Retina (tissue), 1 donor: ENCODE results near the gene TRNT1.

Experiments used
- DNase-seq: peaks from one replicate; pipeline ENCODE4 v3.0.0-alpha.2; 2016

The TRNT1 gene

DNA sequence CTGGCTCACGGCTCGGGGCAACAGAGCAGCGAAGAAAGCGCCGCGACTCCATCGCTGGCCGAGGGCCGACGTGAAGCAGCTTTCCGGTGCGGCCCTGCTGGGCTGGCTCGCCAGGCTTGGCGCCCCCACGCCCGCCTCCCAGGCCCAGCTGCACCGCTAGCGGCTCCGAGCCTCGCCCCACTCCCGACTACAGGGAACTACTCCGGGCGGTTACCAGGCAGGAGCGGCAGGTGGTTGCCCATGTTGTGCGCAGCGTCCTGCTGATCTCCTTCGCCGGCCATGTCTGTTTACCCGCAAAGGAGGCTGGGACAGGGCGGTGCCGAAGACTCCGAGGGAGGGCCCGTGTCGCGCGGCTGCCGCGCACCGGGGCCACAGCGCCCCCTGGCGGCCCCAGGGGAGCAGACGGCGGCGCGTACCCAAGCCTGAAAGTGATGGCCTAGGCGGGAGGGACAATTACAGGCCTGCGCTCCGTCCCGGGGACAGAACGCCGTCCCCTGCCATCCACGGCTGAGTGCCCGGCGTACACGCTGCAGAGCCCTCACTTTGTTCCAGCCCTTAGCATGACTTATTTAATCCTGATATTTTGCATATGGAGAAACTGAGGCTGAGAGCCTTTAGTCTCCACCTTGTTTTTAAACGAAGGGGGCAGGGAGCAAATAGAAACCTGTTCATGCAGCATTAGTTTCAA, 52.8 kb downstream of the TRNT1 start, which contains the start of gene CRBN:
Gene CRBN (minus strand): TSS at position 285 of the 688 bp plus-strand sequence. CDS start 4 bp downstream, at position 281.
- peak; percentile 94 for DNase-seq

DNA sequence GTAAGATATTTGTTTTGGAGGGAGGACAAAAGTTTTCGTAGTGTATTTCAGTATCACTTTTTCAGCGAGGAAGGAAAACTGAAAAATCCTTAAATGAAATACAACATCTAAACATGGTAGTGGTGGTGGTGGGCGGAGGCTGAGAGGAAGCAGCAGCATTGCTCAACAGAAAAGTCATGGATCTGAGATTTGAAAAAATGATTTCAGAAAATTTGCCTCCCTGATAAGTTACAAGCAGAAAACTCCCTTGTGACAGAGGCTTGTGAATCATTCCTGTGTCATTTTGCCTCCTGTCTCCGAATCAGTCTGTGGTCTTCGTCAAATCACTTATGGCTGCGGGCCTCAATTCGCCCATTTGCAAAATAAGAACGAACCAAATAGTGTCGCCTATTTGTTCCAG, 53.7 kb downstream of the TRNT1 start:
- DNase-seq, result no peak

DNA sequence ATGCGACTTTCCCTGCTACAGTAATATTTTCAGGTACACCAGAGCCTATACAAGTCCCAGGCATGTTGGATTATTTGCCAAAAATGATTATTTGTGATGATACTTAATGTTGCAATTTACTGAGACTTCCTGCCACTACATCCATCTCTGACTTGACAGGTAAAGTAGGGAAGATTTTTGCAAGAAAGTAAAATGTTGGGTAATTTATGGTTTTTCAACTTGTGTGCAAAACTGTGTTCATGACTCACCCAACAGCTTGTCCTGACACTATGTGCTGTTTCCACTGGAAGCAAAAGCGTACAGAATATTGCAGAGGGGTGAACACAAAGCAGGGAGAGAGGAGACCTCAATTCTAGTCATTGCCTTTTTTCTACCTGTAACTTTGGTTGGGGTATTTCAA, 58.1 kb downstream of the TRNT1 start:
- no peak for DNase-seq

DNA sequence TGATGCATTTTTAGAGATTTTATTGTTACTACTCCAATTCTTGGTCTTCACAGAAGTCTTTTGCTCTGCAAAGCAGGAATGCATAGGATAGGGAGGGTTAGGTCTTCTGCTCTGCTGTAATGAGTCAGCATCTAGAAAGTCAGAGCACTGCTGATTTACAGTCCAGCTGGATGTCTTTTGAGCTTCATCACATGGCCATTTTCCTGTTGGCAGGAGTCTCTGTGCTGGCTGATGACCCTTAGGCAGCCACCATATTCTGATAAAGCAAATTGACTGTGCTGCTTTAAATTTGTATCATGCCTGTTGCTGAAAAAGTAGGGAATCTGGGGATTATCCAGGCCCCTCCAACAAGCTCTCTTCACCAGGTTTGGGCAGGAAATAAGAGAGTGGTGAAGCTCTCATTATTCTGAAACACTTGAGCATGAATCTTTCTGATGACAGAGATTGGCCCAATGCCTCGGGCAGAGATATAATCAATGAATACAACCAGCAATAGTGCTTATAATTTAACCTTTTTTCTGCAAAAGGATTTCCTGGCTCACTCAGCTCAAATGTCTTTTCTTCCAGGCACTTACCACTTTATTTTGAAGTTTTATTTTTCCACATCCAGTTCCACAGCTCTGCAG, 62.5 kb downstream of the TRNT1 start:
- no peak for DNase-seq

DNA sequence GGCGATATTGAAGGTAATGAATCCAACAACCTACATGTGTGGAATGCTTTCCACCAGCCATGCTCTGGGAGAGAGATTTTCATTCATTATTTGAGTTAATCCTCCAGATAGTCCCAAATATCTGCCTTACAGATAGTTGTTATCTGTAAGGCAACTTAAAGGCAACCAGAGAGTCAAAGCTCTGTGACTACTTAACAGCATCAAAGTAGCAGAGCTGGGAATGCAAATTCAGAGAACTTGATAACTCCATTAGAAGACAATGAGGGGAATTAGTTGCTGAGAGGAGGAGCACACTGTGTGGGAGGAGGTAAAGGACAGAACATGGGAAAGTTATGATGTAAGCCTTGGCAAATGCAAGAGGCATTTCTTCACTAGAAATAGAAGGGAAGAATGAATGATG, 63.2 kb downstream of the TRNT1 start:
- no peak for DNase-seq

DNA sequence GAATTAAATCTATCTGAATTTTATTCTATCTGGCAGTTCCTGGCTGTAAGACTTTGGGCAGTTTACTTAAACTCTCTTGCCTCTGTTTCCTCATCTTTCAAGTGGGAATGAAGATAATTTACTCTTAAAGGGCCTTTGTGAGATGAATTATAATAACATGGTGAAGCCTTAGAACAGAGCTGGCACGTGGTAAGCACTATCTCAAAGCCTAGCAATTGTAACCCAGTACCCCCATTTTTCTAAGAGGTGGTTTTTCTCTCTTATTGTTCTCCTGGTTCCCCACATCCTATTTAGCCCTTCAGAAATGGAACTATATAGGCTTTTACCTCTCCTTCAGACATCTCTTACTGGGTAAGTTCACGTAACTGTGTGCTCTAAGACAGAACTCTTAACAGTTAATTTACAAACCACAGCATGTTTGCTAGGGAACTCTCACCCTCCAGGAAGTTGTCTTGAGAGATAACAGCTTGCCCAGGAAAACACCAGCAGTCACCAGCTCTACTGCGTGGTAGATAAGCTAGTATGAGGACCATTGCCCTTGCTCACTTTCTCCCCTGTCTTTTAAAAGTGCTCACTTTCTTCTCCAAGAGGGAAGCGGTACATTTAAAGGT, 65.0 kb downstream of the TRNT1 start:
- no peak for DNase-seq

DNA sequence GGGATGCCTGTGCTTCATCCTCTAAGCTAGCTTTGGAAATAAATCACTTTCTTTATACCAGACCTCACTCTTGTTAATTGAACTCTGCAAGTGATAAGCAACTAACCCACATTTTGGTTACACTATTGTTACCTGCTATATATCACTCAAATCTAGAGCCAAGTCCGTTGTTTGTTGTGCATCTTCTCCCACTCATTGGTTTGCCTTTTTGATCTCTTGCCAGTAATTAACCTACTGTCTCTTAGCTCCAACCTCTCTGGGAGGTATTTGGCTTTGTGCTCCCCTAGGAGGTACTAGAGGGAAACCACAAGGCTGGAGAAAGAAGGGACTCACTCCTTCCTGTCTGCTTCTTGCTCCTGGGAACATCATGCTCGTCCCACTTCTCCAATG, 65.5 kb downstream of the TRNT1 start:
- DNase-seq, result no peak

DNA sequence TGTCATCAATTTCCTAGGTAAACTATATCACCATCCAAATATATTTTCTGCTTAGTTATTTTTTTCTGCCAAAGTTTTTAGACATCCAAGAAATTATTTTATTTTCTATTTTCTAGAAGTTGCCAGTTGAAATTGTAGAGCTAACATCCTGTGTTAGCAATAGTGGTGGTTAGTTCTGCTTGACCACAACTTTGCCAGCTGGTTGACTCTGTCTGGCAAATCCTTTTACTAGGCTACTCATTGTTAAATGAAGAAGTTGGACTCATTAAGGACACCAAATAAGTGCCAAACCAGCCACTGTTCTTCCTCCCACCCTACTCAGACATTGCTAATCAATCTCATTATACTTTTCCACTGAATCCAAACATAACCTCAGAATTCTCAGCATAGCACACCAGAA, 68.1 kb downstream of the TRNT1 start:
- no peak for DNase-seq

DNA sequence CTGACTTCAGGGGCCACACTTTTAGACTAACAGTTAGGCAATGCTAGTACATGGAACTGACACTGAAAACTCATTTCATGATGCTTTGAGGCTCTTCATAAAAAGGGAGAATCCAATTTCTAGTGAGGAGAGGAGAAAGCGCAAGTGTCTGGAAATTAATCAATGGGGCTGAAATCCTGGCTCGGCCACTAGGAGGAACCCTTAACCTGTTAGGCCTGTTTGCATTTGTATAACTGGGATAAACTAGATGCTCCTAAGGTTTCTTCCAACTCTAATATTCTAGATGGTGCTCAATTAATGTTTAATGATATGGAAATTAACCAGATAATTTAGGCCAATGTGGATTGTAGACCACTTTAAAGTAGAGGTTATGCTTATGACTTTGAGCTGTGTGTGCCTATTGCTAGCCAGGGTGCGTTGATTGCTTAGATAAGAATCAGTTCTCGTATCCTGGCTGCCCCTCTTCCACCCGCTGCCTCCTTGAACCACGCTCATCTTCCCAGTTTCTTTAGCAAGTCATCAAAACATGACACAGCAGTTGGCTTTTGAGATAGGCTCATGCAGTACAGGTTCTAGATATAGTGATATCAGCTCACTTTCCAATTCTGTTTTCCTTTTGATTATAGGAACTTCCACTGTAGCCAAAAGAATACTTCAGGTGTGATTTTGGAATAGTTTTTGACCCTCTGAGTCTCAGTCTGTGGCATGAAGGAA, 69.6 kb downstream of the TRNT1 start:
- peak; percentile 36 for DNase-seq
